Psoas muscle (tissue), 8 donors: ENCODE measurements around the gene ALG8. TPM values are rescaled to one million over a fixed set of nuclear protein-coding genes. Genes with fewer than 3 reads are reported as not detected.
A peak's percentile ranks its signal among the peaks of the same experiment; 100 is the strongest.

Experiments
- ATAC-seq, 4 donors: fragments of 200-7000 bp; cut with Tn5 transposase; one replicate each; pipeline ENCODE4 v1.9.1; 2020; ENCODE audit warnings: moderate library complexity in 3 of 4, mild to moderate bottlenecking in 2 of 4
- DNase-seq, 2 donors: peaks; one replicate each; pipeline ENCODE4 v3.0.0-alpha.2; 2020
- H3K27ac ChIP-seq: fragments of 200-600 bp; one replicate; pipeline ENCODE4 v1.8.0; 2022
- H3K27me3 ChIP-seq, 3 donors: fragments of 200-600 bp in 1 of 3; one replicate each; pipeline versions ENCODE4 v1.6.1 to v1.8.0; 2013 to 2022; ENCODE audit warnings: low read length in 2 of 3, mild to moderate bottlenecking in 2 of 3, moderate library complexity in 1 of 3; ENCODE audit not compliant: insufficient read depth in 3 of 3
- H3K36me3 ChIP-seq, 2 donors: fragments of 200-600 bp in 1 of 2; one replicate each; pipeline versions ENCODE4 v1.6.1 to v1.8.0; 2013 to 2022; ENCODE audit warnings: low read depth in 1 of 2, mild to moderate bottlenecking in 1 of 2, moderate library complexity in 1 of 2; ENCODE audit not compliant: insufficient read depth in 1 of 2
- H3K4me1 ChIP-seq: fragments of 200-600 bp; one replicate; pipeline ENCODE4 v1.8.0; 2022
- H3K4me3 ChIP-seq: fragments of 200-600 bp; one replicate; pipeline ENCODE4 v1.8.0; 2022; ENCODE audit warnings: mild to moderate bottlenecking
- H3K9me3 ChIP-seq: fragments of 200-600 bp; one replicate; pipeline ENCODE4 v1.8.0; 2022
- CTCF ChIP-seq: fragments of 200-600 bp; IDR thresholded peaks from one replicate; pipeline ENCODE4 v1.8.0; 2022; ENCODE audit warnings: antibody characterized with exemption
- WGBS, 3 donors: extraction: QIAGEN DNeasy Blood & Tissue Kit; methylation state at CpG; one replicate each; pipeline versions ENCODE4 v1.1.6 to v1.1.7; 2013; 5-methylcytosine and 5-hydroxymethylcytosine counted together
- intact Hi-C, 2 donors: fragments of 100-400 bp; cut with DNase I; formaldehyde crosslinking; loops; one replicate each; pipeline versions ENCODE4 v1.11.0 to v1.14.2; 2022
- long read RNA-seq, 2 donors: library from polyadenylated mRNA; unstranded; transcript quantifications; one replicate each; pipeline ENCODE4 v2.0.0, GENCODE V29; 2021
- polyA plus RNA-seq, 3 donors: library from polyadenylated mRNA; stranded (reverse); fragments of 200-250 nt; gene quantifications; one replicate each; pipeline ENCODE4 v1.2.3, GENCODE V29; 2013
- total RNA-seq, 4 donors: library from RNA; stranded (reverse); fragmentation: NEBNext Ultra II Directional in 2 of 4; extraction: Animal tissue kit (Norgen Biotek cat#: 25700) in 2 of 4; gene quantifications; one replicate each; pipeline versions ENCODE4 v1.2.1 to v1.2.4, GENCODE V29; 2021 to 2023
- donor health status: healthy with polysubstance abuse.
- donor health status: DM: no; HTN: no; CAD: no; lungs with moderate emphysema.
- donor health status: Bipolar disorder and iron deficiency.
- donor health status: healthy.
- donor health status: DM: yes; HTN: yes; CAD: no.
- donor health status: DM: no; HTN: no; CAD: no.
- donor health status: DM: no; HTN: no; CAD: no.
- donor health status: DM: yes; HTN: yes; CAD: no.

ALG8 gene
- total RNA-seq (10 to 100 TPM in 2 of 4 donors, 1 to 10 TPM in 2; 9.1 to 15.7 (median 12.2) TPM), polyA plus RNA-seq (10 to 100 TPM; 10.3 to 14.9 (median 11.4) TPM)
- long read RNA-seq, donor 1, partial matches to known transcripts: 0 of 3 reads
- long read RNA-seq, donor 1, other reads (novel, unspliced or antisense): 0 of 3 reads
- long read RNA-seq, donor 2, partial matches to known transcripts: 1 of 11 reads
- long read RNA-seq, donor 2, other reads (novel, unspliced or antisense): 5 of 11 reads

- peak within 1 kb of the TSS; percentile 90 for H3K4me3 ChIP-seq
- 2 to 3% (median 2%) methylated on average over 52 of the region's 52 CpGs for WGBS, 3 donors
Measured at GRCh38 chr11:78139422-78140391, at the start of gene ALG8. TSS of gene ALG8 (minus strand) at chr11:78139626. CDS start at chr11:78139588, 38 bp downstream.

GRCh38 chr11:78188286-78189173 lies 49.1 kb upstream of the ALG8 start, which contains the start of the genes KCTD21 and USP35:
TSS of gene KCTD21 (minus strand) at chr11:78188626. CDS start at chr11:78174554, 14,072 bp downstream.
TSS of gene USP35 (plus strand) at chr11:78188919. CDS start at chr11:78196246, 7,327 bp downstream.
- H3K27me3 ChIP-seq: no peaks in the 10 kb centered on the region
- peaks cover 0 to 6% of the 10 kb centered on the region in 2 donors for H3K36me3 ChIP-seq
- peak; percentile 95 to 98 (median 96) for ATAC-seq
- peak within 1 kb of the TSS; percentile 98 for H3K4me3 ChIP-seq
- no peak for TF ChIP-seq CTCF
- intact Hi-C loops: loop anchor here (5.0 kb wide), 4 partner anchors 46 to 126 kb away; partner anchors contain the start of genes ALG8 (in 1 of the 2), NDUFC2 (in 1 of the 2) and THRSP (in 1 of the 2)
- peaks cover 41% of the 10 kb centered on the region for H3K4me1 ChIP-seq
- no peaks in the 10 kb centered on the region for H3K9me3 ChIP-seq
- peak within 1 kb of the TSS; percentile 79 for H3K27ac ChIP-seq
- DNase-seq: peak; percentile 97 to 99
- 0 to 1% (median 1%) methylated on average over 64 to 74 of the region's 74 CpGs for WGBS, 3 donors

More at GRCh38 chr11:78139422-78140391, at the start of gene ALG8:
- no peak for TF ChIP-seq CTCF
- peak; percentile 99 to 100 (median 100) for ATAC-seq
- Histone ChIP-seq H3K36me3 (peaks cover 0 to 37% of the 10 kb centered on the region in 2 donors), H3K27ac (peak within 1 kb of the TSS; percentile 82), H3K27me3 (no peaks in the 10 kb centered on the region), H3K4me1 (peaks cover 15% of the 10 kb centered on the region), H3K9me3 (no peaks in the 10 kb centered on the region)
- peak; percentile 96 to 98 for DNase-seq
- intact Hi-C loops: loop anchor here (5.0 to 10.0 kb wide), 4 partner anchors 48 to 425 kb away; partner anchors contain the start of genes KCTD21 (in 2 of the 2) and USP35 (in 2 of the 2)

GRCh38 chr11:78187366-78188285 lies 48.2 kb upstream of the ALG8 start:
- intact Hi-C loops: loop anchor here (5.0 kb wide), 4 partner anchors 45 to 125 kb away; partner anchors contain the start of genes ALG8 (in 1 of the 2), NDUFC2 (in 1 of the 2) and THRSP (in 1 of the 2)
- 18 to 24% (median 21%) methylated on average over 31 of the region's 31 CpGs for WGBS, 3 donors
- Histone ChIP-seq H3K27me3 (no peaks in the 10 kb centered on the region), H3K36me3 (peaks cover 0 to 8% of the 10 kb centered on the region in 2 donors), H3K27ac (peak overlapping the region; percentile 79), H3K4me1 (peaks cover 37% of the 10 kb centered on the region), H3K9me3 (no peaks in the 10 kb centered on the region), H3K4me3 (peak overlapping the region; percentile 98)
- ATAC-seq: peak; percentile 14 to 41 (median 27)
- no peak for DNase-seq
- TF ChIP-seq CTCF: no peak
